GM12878 (cell line): ENCODE results near the gene COQ3.
"Not testable (repeated sequence)": the region's sequence is repeated elsewhere in the genome, so short reads cannot be mapped to it uniquely, and the experiment has no call there.

Experiments used
- POLR2AphosphoS2 ChIP-seq: IDR thresholded peaks from 2 replicates; pipeline ENCODE4 v1.6.1; 2011; ENCODE audit warnings: low read depth, mild to moderate bottlenecking, low read length, improper control_type of control experiment, moderate library complexity
- SMAD1 ChIP-seq: fragments of 450-650 bp; IDR thresholded peaks from 2 replicates; pipeline ENCODE4 v1.6.1; 2018; ENCODE audit warnings: mild to moderate bottlenecking, low read depth; ENCODE audit not compliant: partially characterized antibody
- TF ChIP-seq, protein P1 (sequence below), 3 experiments: IDR thresholded peaks in 2 of 3; conservative IDR thresholded peaks in 1 of 3; 2 replicates each; pipeline ENCODE4 v1.5.1; 2011; ENCODE audit warnings: low read depth in 3 of 3, low read length in 3 of 3, mild to moderate bottlenecking in 3 of 3, control low read depth in 2 of 3, moderate library complexity in 2 of 3, inconsistent platforms in 1 of 3, mixed read lengths in 1 of 3; ENCODE audit not compliant: control insufficient read depth in 2 of 3, insufficient read depth in 1 of 3; ENCODE audit errors: extremely low read depth in 1 of 3

DNA sequence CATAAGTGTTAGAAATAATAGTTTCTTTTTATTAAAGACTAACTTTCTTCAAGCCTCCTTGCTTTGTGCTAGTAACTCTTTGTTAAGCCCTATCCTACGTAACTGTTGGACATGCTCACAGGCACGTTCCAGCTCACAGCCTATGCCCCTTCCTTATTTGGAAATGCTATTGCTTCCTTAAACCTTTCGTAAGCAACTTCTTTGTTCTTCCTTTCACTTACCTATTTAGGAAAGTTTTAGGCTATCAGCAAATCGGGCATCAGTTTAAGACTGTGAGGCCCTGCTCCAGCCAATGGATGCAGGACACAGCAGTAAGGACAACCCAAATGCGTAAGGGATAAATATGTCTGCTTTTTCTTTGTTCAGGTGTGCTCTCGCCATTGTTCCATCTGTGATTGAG, 58.7 kb downstream of the COQ3 start:
- TF ChIP-seq, protein P1, sequence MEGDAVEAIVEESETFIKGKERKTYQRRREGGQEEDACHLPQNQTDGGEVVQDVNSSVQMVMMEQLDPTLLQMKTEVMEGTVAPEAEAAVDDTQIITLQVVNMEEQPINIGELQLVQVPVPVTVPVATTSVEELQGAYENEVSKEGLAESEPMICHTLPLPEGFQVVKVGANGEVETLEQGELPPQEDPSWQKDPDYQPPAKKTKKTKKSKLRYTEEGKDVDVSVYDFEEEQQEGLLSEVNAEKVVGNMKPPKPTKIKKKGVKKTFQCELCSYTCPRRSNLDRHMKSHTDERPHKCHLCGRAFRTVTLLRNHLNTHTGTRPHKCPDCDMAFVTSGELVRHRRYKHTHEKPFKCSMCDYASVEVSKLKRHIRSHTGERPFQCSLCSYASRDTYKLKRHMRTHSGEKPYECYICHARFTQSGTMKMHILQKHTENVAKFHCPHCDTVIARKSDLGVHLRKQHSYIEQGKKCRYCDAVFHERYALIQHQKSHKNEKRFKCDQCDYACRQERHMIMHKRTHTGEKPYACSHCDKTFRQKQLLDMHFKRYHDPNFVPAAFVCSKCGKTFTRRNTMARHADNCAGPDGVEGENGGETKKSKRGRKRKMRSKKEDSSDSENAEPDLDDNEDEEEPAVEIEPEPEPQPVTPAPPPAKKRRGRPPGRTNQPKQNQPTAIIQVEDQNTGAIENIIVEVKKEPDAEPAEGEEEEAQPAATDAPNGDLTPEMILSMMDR (IDR thresholded peaks at IDR 0.05 in 2 of 3, conservative IDR thresholded peaks at IDR 0.05 in 1 of 3; ENCODE audit: control insufficient read depth in 2 of 3, extremely low read depth in 1 of 3, insufficient read depth in 1 of 3, low read depth in 3 of 3, low read length in 3 of 3): not testable (repeated sequence)
- not testable (repeated sequence) for TF ChIP-seq POLR2AphosphoS2, SMAD1
